Keratinocyte (primary cell): Measurements from ENCODE around the gene SHROOM1. TPM values are rescaled to one million over a fixed set of nuclear protein-coding genes. Genes with fewer than 3 reads are reported as not detected.

Source experiments
- DNase-seq: peaks from one replicate; pipeline ENCODE4 v3.0.0-alpha.2; 2011; ENCODE audit warnings: low read depth, missing footprints, low spot score
- FAIRE-seq: peaks from 2 replicates; lab custom pipeline; 2011; peaks lifted over from hg19 to GRCh38; lab: Jason Lieb, UNC
- H2AFZ ChIP-seq: 2 replicates; pipeline ENCODE4 v1.6.0; 2012; ENCODE audit warnings: low read length, control low read depth, inconsistent platforms; ENCODE audit not compliant: control insufficient read depth
- H3K27ac ChIP-seq: 2 replicates; pipeline ENCODE4 v1.5.1; 2011; ENCODE audit warnings: low read length; ENCODE audit not compliant: control insufficient read depth, insufficient read depth
- H3K27me3 ChIP-seq: 3 replicates; pipeline ENCODE4 v1.6.0; 2011; ENCODE audit warnings: low read length; ENCODE audit not compliant: control insufficient read depth, insufficient read depth; ENCODE audit errors: extremely low read depth
- H3K36me3 ChIP-seq, 2 experiments: 2 replicates in 1 of 2; 3 replicates in 1 of 2; pipeline ENCODE4 v1.5.1; 2011; ENCODE audit warnings: low read length in 2 of 2, mild to moderate bottlenecking in 1 of 2; ENCODE audit not compliant: control insufficient read depth in 2 of 2, insufficient read depth in 2 of 2; ENCODE audit errors: extremely low read depth in 1 of 2
- H3K4me1 ChIP-seq: 3 replicates; pipeline ENCODE4 v1.5.1; 2011; ENCODE audit warnings: low read length; ENCODE audit not compliant: control insufficient read depth, insufficient read depth; ENCODE audit errors: extremely low read depth
- H3K4me2 ChIP-seq: 3 replicates; pipeline ENCODE4 v1.6.0; 2011; ENCODE audit warnings: low read depth, low read length; ENCODE audit not compliant: control insufficient read depth, insufficient read depth; ENCODE audit errors: extremely low read depth
- H3K4me3 ChIP-seq, 3 experiments: fragments of 200-600 bp in 1 of 3; sonication (generic) in 1 of 3; 2 replicates in 2 of 3; 3 replicates in 1 of 3; pipeline ENCODE4 v1.5.1; 2011 to 2016; ENCODE audit warnings: low read length in 3 of 3, mild to moderate bottlenecking in 3 of 3, control low read depth in 2 of 3, inconsistent platforms in 1 of 3, low read depth in 1 of 3, mixed read lengths in 1 of 3, mixed run types in 1 of 3, moderate library complexity in 1 of 3; ENCODE audit not compliant: control insufficient read depth in 2 of 3, insufficient read depth in 2 of 3; ENCODE audit errors: extremely low read depth in 1 of 3
- H3K79me2 ChIP-seq: 2 replicates; pipeline ENCODE4 v1.6.0; 2012; ENCODE audit warnings: low read length; ENCODE audit not compliant: control insufficient read depth, insufficient read depth
- H3K9ac ChIP-seq: 3 replicates; pipeline ENCODE4 v1.6.0; 2011; ENCODE audit warnings: low read length; ENCODE audit not compliant: control insufficient read depth, insufficient read depth; ENCODE audit errors: extremely low read depth
- H3K9me1 ChIP-seq: 3 replicates; pipeline ENCODE4 v1.6.0; 2011; ENCODE audit warnings: low read length; ENCODE audit not compliant: control insufficient read depth, insufficient read depth; ENCODE audit errors: extremely low read depth
- H3K9me3 ChIP-seq: 2 replicates; pipeline ENCODE4 v1.5.1; 2012; ENCODE audit warnings: low read depth, low read length; ENCODE audit not compliant: control insufficient read depth
- H4K20me1 ChIP-seq: 3 replicates; pipeline ENCODE4 v1.6.0; 2011; ENCODE audit warnings: low read length; ENCODE audit not compliant: control insufficient read depth, insufficient read depth; ENCODE audit errors: extremely low read depth
- EZH2 ChIP-seq: IDR thresholded peaks from one replicate; pipeline ENCODE4 v1.6.1; 2012; ENCODE audit warnings: inconsistent platforms, mild to moderate bottlenecking, low read length, moderate library complexity
- dilution Hi-C: fragments of 300-500 bp; cut with MboI; formaldehyde crosslinking; loops from one replicate; pipeline ENCODE4 v1.7.0; 2020; ENCODE audit warnings: low sequenced_read_pairs; ENCODE audit not compliant: extremely low pct_ligation_motif_present
- polyA plus RNA-seq, 5 experiments: library from polyadenylated mRNA; depleted of rRNA in 3 of 5; stranded (reverse) in 3 of 5; stranded (forward) in 1 of 5; unstranded in 1 of 5; fragments of >200 nt; gene quantifications; 1 replicate in 1 of 5; 2 replicates in 3 of 5; 3 replicates in 1 of 5; pipeline versions ENCODE4 v1.2.1 to v1.2.3, GENCODE V29; 2011 to 2012; ENCODE audit warnings: missing spikeins in 2 of 5, low read depth in 1 of 5, low replicate concordance in 1 of 5
- TF ChIP-seq, protein P1 (sequence below), 3 experiments: IDR thresholded peaks in 1 of 3; conservative IDR thresholded peaks in 1 of 3; optimal IDR thresholded peaks in 1 of 3; 2 replicates in 2 of 3; 3 replicates in 1 of 3; pipeline versions ENCODE3 to v1.5.1; 2011; ENCODE audit warnings: low read length in 3 of 3, mild to moderate bottlenecking in 3 of 3, moderate library complexity in 2 of 3, control low read depth in 1 of 3, inconsistent platforms in 1 of 3; ENCODE audit not compliant: insufficient read depth in 2 of 3; ENCODE audit errors: extremely low read depth in 1 of 3

The SHROOM1 gene
- polyA plus RNA-seq, 1 donor (not counting 4 experiments of a cell fraction or from before 2014, with no cell fraction given) = 0.25 TPM

DNA sequence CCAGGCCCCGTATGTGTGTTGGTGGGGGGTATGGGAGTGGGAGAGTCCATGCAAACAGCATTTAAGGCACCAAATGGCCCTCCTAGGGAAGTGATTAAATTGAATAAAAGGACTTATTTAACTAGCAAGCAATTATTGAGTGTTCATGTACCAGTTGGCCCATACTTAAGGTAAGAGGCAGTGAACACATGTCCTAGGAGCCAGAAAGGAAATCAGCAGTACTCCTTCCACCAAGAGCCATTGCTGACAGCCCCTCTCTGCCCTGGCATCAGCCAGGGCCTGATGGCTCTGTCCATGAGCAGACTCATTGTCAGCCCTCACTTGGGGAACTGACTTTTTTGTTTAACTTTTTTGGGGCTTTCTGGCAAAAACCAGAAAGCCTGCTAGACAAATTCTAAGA is 10.4 kb upstream of the SHROOM1 start:
- FAIRE-seq = no peak
- H3K27ac ChIP-seq = no peak overlapping the region

DNA sequence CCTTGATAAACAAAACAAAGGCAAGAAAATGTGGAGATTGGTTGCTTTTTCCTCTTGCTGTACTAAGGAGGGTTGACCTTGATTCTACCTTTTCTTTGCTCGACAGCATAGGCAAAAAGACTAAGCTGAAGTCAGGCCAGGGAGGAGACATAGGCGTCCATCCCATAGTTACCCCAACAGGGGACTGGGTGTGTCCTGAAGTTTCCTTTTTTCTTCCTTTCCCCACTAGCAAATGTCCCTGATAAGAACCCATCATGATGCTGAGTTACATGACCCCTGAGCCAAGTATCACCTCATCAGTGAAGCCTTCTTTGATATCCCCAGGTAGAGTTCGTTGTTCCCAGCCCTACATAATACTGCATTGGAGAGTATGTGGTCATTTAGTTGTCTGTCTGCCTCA is 9.9 kb upstream of the SHROOM1 start:
- Histone ChIP-seq H2AFZ (no peak overlapping the region), H3K36me3 (no peaks in the 10 kb centered on the region)
- FAIRE-seq = no peak

More for the DNA sequence above, 10.4 kb upstream of the SHROOM1 start:
- Histone ChIP-seq H3K4me1 (peaks cover 12% of the 10 kb centered on the region), H3K9me1 (no peaks in the 10 kb centered on the region), H4K20me1 (no peaks in the 10 kb centered on the region), H3K4me2 (no peak overlapping the region), H3K27me3 (no peaks in the 10 kb centered on the region), H3K36me3 (no peaks in the 10 kb centered on the region), H3K9ac (no peak overlapping the region), H3K4me3 (no peak overlapping the region), H3K79me2 (no peaks in the 10 kb centered on the region), H3K9me3 (no peaks in the 10 kb centered on the region), H2AFZ (no peak overlapping the region)
- no peak for DNase-seq
- dilution Hi-C loops = no loop called here
- TF ChIP-seq, protein P1, sequence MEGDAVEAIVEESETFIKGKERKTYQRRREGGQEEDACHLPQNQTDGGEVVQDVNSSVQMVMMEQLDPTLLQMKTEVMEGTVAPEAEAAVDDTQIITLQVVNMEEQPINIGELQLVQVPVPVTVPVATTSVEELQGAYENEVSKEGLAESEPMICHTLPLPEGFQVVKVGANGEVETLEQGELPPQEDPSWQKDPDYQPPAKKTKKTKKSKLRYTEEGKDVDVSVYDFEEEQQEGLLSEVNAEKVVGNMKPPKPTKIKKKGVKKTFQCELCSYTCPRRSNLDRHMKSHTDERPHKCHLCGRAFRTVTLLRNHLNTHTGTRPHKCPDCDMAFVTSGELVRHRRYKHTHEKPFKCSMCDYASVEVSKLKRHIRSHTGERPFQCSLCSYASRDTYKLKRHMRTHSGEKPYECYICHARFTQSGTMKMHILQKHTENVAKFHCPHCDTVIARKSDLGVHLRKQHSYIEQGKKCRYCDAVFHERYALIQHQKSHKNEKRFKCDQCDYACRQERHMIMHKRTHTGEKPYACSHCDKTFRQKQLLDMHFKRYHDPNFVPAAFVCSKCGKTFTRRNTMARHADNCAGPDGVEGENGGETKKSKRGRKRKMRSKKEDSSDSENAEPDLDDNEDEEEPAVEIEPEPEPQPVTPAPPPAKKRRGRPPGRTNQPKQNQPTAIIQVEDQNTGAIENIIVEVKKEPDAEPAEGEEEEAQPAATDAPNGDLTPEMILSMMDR (optimal IDR thresholded peaks at IDR 0.05 in 1 of 3, IDR thresholded peaks at IDR 0.05 in 1 of 3, conservative IDR thresholded peaks at IDR 0.05 in 1 of 3; ENCODE audit: extremely low read depth in 1 of 3, insufficient read depth in 2 of 3, low read length in 3 of 3) = no peak
- TF ChIP-seq EZH2 = no peak

More for the DNA sequence above, 9.9 kb upstream of the SHROOM1 start:
- H3K9ac ChIP-seq = no peak overlapping the region
- no peaks in the 10 kb centered on the region for H3K27me3 ChIP-seq
- no peak overlapping the region for H3K27ac ChIP-seq
- no peaks in the 10 kb centered on the region for H4K20me1 ChIP-seq
- no peaks in the 10 kb centered on the region for H3K9me3 ChIP-seq
- peaks cover 12% of the 10 kb centered on the region for H3K4me1 ChIP-seq
- DNase-seq = no peak
- no peak overlapping the region for H3K4me2 ChIP-seq
- H3K4me3 ChIP-seq = no peak overlapping the region
- no peaks in the 10 kb centered on the region for H3K79me2 ChIP-seq
- no peaks in the 10 kb centered on the region for H3K9me1 ChIP-seq
- no peak for TF ChIP-seq EZH2
- TF ChIP-seq, protein P1 (optimal IDR thresholded peaks at IDR 0.05 in 1 of 3, IDR thresholded peaks at IDR 0.05 in 1 of 3, conservative IDR thresholded peaks at IDR 0.05 in 1 of 3; ENCODE audit: extremely low read depth in 1 of 3, insufficient read depth in 2 of 3, low read length in 3 of 3) = no peak
- dilution Hi-C loops = no loop called here
